ENCODE results near the gene MAD1L1. TPM values are rescaled to one million over a fixed set of nuclear protein-coding genes. Genes with fewer than 3 reads are reported as not detected.

Gene MAD1L1
- total RNA-seq, 1 donor from 2014 or later = 32.3 TPM

GRCh38 chr7:2109251-2109872 is 123.4 kb downstream of the MAD1L1 start:
- no peaks in the 10 kb centered on the region for H3K27me3 ChIP-seq (ENCODE audit: insufficient read depth, low read length)
- TF ChIP-seq CTCF (IDR thresholded peaks at IDR 0.05; ENCODE audit: insufficient read depth, low read depth, low read length) = no peak
- TF ChIP-seq EZH2 (IDR thresholded peaks at IDR 0.05; ENCODE audit: insufficient read depth, low read length) = no peak
- no peaks in the 10 kb centered on the region for H3K9me3 ChIP-seq (ENCODE audit: insufficient read depth, low read depth, low read length)
- peaks cover 17% of the 10 kb centered on the region for H3K79me2 ChIP-seq (ENCODE audit: insufficient read depth, low read length)
- Mint-ChIP-seq H3K4me3 (ENCODE audit: unreplicated experiment) (no peak overlapping the region), H3K27me3 (ENCODE audit: low read depth, unreplicated experiment) (no peaks in the 10 kb centered on the region), H3K4me1 (ENCODE audit: low read depth, unreplicated experiment) (peaks cover 45% of the 10 kb centered on the region), H3K9me3 (ENCODE audit: unreplicated experiment) (no peaks in the 10 kb centered on the region), H3K36me3 (ENCODE audit: low read depth, unreplicated experiment) (peaks cover 9% of the 10 kb centered on the region), H3K27ac (ENCODE audit: unreplicated experiment) (no peak overlapping the region)
- H3K4me1 ChIP-seq (ENCODE audit: insufficient read depth, low read length) = peaks cover 69% of the 10 kb centered on the region
- H3K4me3 ChIP-seq (ENCODE audit: insufficient read depth, low read depth, low read length) = no peak overlapping the region
- H3K9ac ChIP-seq (ENCODE audit: low read length) = peak overlapping the region; percentile 55
- peak overlapping the region; percentile 94 for H3K27ac ChIP-seq (ENCODE audit: low read depth, low read length)
- FAIRE-seq (no peak), DNase-seq (ENCODE audit: low read depth) (no peak)
- no peaks in the 10 kb centered on the region for H3K36me3 ChIP-seq (ENCODE audit: insufficient read depth, low read length)
- no peaks in the 10 kb centered on the region for H4K20me1 ChIP-seq (ENCODE audit: insufficient read depth, low read length)
- no peak overlapping the region for H2AFZ ChIP-seq (ENCODE audit: low read depth, low read length)
- H3K4me2 ChIP-seq (ENCODE audit: low read length) = peak overlapping the region; percentile 72

- Histone ChIP-seq H3K27ac (ENCODE audit: low read depth, low read length) (peak overlapping the region; percentile 94), H3K27me3 (ENCODE audit: insufficient read depth, low read length) (no peaks in the 10 kb centered on the region), H3K36me3 (ENCODE audit: insufficient read depth, low read length) (no peaks in the 10 kb centered on the region), H3K9ac (ENCODE audit: low read length) (peak overlapping the region; percentile 54), H2AFZ (ENCODE audit: low read depth, low read length) (no peak overlapping the region), H3K9me3 (ENCODE audit: insufficient read depth, low read depth, low read length) (no peaks in the 10 kb centered on the region), H3K4me2 (ENCODE audit: low read length) (peak overlapping the region; percentile 72), H3K4me3 (ENCODE audit: insufficient read depth, low read depth, low read length) (no peak overlapping the region), H3K79me2 (ENCODE audit: insufficient read depth, low read length) (peaks cover 17% of the 10 kb centered on the region), H4K20me1 (ENCODE audit: insufficient read depth, low read length) (no peaks in the 10 kb centered on the region), H3K4me1 (ENCODE audit: insufficient read depth, low read length) (peaks cover 69% of the 10 kb centered on the region)
- Mint-ChIP-seq H3K36me3 (ENCODE audit: low read depth, unreplicated experiment) (peaks cover 7% of the 10 kb centered on the region), H3K4me3 (ENCODE audit: unreplicated experiment) (no peak overlapping the region), H3K27me3 (ENCODE audit: low read depth, unreplicated experiment) (no peaks in the 10 kb centered on the region), H3K4me1 (ENCODE audit: low read depth, unreplicated experiment) (peaks cover 40% of the 10 kb centered on the region), H3K27ac (ENCODE audit: unreplicated experiment) (no peak overlapping the region), H3K9me3 (ENCODE audit: unreplicated experiment) (no peaks in the 10 kb centered on the region)
- DNase-seq (ENCODE audit: low read depth) (no peak), FAIRE-seq (no peak)
- TF ChIP-seq EZH2 (IDR thresholded peaks at IDR 0.05; ENCODE audit: insufficient read depth, low read length) = no peak
- TF ChIP-seq CTCF (IDR thresholded peaks at IDR 0.05; ENCODE audit: insufficient read depth, low read depth, low read length) = no peak
Measured at GRCh38 chr7:2108501-2109250, 124.1 kb downstream of the MAD1L1 start.

- DNase-seq (ENCODE audit: low read depth) = no peak
Measured at GRCh38 chr7:2108071-2108455, 124.7 kb downstream of the MAD1L1 start.

More at GRCh38 chr7:2108071-2108455, 124.7 kb downstream of the MAD1L1 start:
- Mint-ChIP-seq H3K36me3 (ENCODE audit: low read depth, unreplicated experiment) (peaks cover 7% of the 10 kb centered on the region), H3K27ac (ENCODE audit: unreplicated experiment) (no peak overlapping the region), H3K4me3 (ENCODE audit: unreplicated experiment) (no peak overlapping the region), H3K27me3 (ENCODE audit: low read depth, unreplicated experiment) (no peaks in the 10 kb centered on the region), H3K4me1 (ENCODE audit: low read depth, unreplicated experiment) (peaks cover 37% of the 10 kb centered on the region), H3K9me3 (ENCODE audit: unreplicated experiment) (no peaks in the 10 kb centered on the region)
- H2AFZ ChIP-seq (ENCODE audit: low read depth, low read length) = no peak overlapping the region
- H4K20me1 ChIP-seq (ENCODE audit: insufficient read depth, low read length) = no peaks in the 10 kb centered on the region
- H3K9me3 ChIP-seq (ENCODE audit: insufficient read depth, low read depth, low read length) = no peaks in the 10 kb centered on the region
- H3K27ac ChIP-seq (ENCODE audit: low read depth, low read length) = no peak overlapping the region
- TF ChIP-seq EZH2 (IDR thresholded peaks at IDR 0.05; ENCODE audit: insufficient read depth, low read length) (no peak), CTCF (IDR thresholded peaks at IDR 0.05; ENCODE audit: insufficient read depth, low read depth, low read length) (no peak)
- H3K4me1 ChIP-seq (ENCODE audit: insufficient read depth, low read length) = peaks cover 68% of the 10 kb centered on the region
- no peak for FAIRE-seq
- H3K79me2 ChIP-seq (ENCODE audit: insufficient read depth, low read length) = peaks cover 17% of the 10 kb centered on the region
- no peak overlapping the region for H3K9ac ChIP-seq (ENCODE audit: low read length)
- H3K36me3 ChIP-seq (ENCODE audit: insufficient read depth, low read length) = no peaks in the 10 kb centered on the region
- no peak overlapping the region for H3K4me3 ChIP-seq (ENCODE audit: insufficient read depth, low read depth, low read length)
- no peak overlapping the region for H3K4me2 ChIP-seq (ENCODE audit: low read length)
- H3K27me3 ChIP-seq (ENCODE audit: insufficient read depth, low read length) = no peaks in the 10 kb centered on the region
